Stimulated activated CD8-positive, alpha-beta memory T cell treated with anti-CD3 and anti-CD28 coated beads, Interleukin-4, amount 100 ng/mL, for 1 hour (primary cell): ENCODE data around the gene APLP1.
"Not testable (repeated sequence)": the region's sequence is repeated elsewhere in the genome, so short reads cannot be mapped to it uniquely, and the experiment has no call there.

Experiments
- DNase-seq, 2 donors: peaks; one replicate each; pipeline ENCODE4 v3.0.0-alpha.2; 2020; ENCODE audit warnings: low read depth in 2 of 2, low spot score in 1 of 2

The APLP1 gene

DNA sequence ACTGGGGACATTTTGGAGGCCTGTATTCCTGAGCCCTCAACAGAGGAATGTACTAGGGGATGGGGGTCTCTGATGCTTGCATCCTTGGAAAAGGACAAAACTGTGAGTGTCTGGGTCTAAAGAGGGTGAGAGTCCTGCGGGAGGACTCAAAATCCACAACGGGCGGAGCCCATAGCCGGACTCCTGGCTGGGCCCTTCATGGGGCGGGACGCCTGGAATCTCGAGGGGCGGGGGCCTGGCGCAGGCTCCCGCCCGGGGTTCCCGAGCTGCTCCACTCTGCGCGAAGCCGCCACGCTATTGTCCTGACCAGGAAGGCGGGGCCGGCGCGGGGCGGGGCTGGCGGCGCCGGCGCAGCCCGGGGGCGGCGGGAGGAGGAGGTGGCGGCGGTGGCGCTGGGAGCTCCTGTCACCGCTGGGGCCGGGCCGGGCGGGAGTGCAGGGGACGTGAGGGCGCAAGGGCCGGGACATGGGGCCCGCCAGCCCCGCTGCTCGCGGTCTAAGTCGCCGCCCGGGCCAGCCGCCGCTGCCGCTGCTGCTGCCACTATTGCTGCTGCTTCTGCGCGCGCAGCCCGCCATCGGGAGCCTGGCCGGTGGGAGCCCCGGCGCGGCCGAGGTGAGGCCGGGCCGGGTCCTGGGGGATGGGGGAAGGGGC lies at the start of gene APLP1:
TSS of gene APLP1 (plus strand) at position 403 of the 651 bp plus-strand sequence. CDS start at position 466, 63 bp downstream.
- DNase-seq, result no peak

DNA sequence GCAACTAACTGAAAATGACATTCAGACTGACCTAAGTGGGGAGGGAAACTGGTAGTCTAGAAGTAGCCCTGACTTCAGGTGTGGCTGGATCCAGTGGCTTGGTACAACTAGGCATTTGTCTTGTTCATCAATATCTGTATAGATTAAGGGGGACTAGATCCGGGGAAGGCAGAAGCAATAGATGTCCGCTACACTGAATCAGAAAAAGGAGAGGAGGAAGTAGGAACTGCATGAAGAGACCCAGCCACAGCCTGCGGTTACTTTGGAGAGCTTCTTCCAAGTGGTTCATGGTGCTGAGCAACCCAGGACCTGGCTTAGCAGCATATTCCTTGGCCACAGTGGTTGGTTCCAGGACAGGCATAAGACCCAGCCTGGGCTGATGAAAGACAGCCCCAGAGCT lies 45.8 kb upstream of the APLP1 start:
- no peak for DNase-seq

DNA sequence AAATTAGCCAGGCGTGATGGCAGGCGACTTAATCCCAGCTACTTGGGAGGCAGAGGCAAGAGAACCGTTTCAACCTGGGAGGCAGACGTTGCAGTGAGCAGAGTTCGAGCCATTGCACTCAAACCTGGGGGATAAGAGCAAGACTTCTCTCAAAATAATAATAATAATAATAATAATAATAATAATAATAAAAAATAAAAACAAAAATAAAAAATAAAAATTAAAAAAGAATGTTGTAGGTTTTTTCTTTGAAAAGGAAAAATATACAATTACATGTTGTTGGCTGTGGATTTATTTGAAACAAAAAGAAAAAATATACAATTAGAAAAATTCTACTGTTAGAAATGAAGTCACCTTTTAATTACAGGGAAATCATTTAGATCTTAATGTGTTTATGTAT lies 44.2 kb upstream of the APLP1 start:
- no peak for DNase-seq

DNA sequence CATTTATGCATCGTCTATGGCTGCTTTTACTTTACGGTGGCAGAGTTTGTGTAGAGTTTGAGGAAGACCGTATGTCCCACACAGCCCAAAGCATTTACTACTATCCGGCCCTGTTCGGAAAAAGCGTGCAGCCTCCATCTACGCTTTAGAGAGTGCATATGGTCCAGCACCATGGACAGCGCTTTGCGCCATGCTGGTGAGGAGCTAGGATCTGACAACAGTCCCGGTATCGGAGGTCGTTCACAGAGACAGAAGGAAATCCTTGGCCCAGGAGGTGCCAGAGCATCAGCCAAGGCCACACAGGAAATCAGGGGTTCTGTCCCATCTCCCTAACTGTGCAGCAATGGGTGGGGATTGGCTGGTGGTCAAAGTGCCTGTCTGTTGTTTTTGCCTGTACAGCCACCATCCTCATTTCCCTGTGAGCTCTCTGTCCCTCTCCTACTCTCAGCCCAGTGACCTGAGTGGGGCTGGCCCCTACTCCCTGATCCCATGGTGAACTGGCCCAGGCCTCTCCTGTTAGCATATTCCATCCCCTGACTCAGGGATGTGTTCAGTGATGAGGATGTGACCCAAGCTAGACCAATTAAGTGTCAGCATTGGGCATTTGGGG lies 39.6 kb upstream of the APLP1 start:
- peak; percentile 15 to 21 for DNase-seq

DNA sequence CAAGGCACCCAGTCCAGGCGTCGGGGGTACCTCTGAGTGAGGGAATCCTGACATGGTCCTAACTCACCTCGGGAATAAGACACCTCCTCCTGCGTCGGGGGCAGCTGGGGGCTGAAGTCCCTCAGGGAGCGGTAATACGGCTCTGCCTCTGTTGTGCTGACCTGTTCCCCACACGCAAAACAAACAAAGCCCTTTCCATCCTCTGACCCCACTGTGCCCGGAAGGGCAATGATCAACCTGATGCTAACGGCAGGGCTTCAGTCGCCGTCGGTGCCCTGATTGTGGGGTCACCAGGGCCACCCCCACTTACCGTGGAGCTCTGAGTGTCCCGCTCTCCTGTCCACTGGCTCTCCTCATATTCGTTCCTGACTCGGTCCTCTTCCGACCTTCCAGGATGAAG lies 37.4 kb upstream of the APLP1 start:
- no peak for DNase-seq

DNA sequence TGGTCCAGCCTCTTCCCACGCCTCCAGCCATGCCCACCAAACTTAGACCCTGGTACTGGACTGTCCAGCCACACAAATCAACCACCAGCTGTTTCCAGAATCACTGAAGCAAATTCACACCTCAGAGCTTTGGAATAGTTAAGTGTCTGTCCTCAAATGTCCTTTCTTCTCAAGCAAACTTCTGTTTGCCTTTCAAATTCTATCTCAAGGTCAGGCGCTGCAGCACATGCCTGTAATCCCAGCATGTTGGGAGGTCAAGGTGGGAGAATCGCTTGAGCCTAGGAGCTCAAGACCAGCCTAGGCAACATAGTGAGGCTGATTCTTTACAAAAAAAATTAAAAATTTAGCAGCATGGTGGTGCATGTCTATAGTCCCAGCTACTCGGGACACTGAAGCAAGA lies 36.3 kb upstream of the APLP1 start:
- DNase-seq, result no peak

DNA sequence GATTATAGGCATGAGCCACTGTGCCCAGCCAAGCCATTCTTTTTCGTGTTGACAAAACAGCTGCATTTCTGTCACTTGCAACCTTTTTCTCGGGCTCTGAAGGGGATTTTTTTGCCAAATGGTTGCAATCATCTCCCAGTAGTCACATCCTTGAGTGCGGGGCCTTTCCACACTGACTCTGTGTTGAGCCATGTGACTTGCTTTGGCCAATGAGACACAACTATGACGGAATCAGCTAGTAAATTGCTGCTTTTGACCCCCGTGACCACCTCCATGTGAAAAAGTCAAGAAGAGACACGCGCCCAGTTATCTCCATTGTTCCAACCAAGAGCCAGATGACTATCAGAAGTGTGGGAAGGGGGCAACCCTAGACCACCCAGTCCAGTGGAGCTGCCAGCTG lies 34.4 kb upstream of the APLP1 start:
- DNase-seq, result no peak

DNA sequence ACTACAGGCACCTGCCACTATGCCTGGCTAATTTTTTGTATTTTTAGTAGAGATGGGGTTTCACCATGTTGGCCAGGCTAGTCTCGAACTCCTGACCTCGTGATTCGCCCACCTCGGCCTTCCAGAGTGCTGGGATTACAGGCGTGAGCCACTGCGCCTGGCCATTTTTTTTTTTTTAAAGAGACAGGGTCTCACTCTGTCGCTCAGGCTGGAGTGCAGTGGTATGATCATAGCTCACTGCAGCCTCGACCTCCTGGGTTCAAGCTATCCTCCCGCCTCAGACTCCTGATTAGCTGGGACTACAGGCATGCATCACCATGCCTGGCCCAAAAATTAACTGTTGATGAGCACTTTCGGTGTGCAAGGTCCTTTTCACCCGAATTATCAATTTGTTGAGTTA lies 32.3 kb upstream of the APLP1 start:
- DNase-seq, result not testable (repeated sequence)

DNA sequence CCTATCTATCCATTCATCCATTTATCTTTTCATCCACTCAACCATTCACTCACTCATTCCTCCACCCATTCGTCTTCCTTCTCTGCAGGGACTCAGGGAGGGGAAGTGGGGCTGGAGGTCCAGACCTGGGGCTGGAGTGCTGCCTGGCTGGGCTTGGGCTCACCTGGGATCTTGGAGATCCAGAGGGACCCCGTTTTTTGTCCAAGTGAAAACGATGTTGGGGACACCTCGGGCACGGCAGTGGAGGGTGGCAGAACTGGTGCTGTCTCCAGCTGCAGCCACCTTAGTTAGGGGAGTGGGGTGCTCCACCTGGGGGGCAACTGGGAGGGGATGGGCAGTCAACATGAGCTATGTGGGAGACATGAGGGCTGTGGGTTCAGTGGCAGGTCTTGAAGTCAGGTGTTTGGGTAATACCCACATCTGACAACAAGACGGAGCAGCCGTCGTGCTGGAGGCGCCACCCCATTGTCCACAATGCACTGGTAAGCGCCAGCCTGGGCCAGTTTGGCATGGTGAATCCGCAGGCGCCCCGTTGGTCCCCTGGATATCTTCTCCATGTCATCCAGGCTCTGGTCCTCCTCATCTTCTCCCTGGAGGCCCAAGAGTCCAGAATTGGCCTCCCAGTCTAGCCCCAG lies 26.3 kb upstream of the APLP1 start:
- DNase-seq, result no peak

DNA sequence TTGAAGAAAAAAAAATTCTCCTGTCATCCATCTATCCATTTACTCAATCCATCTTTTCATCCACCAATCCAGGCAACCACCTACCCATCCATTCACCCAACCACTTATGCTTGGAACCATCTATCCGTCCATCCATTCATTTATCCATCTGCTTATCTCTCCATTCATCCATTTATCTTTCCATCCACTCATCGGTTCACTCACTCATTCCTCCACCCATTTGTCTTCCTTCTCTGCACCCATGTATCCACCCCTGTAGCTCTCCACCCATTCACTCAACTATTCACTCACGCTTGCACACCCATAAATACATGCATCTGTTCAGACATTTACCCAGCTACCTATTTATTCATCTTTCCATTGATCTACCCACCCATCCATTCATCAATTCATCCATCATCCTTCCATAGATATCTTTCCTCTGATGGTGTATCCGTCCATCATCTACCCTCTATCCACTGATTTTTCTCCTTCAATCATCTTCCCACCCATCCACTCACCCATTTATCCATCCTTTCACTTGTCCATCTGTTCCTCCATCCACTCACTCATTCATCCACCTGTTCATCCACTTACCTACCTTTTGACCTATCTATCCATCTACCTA lies 25.6 kb upstream of the APLP1 start:
- DNase-seq, result no peak

DNA sequence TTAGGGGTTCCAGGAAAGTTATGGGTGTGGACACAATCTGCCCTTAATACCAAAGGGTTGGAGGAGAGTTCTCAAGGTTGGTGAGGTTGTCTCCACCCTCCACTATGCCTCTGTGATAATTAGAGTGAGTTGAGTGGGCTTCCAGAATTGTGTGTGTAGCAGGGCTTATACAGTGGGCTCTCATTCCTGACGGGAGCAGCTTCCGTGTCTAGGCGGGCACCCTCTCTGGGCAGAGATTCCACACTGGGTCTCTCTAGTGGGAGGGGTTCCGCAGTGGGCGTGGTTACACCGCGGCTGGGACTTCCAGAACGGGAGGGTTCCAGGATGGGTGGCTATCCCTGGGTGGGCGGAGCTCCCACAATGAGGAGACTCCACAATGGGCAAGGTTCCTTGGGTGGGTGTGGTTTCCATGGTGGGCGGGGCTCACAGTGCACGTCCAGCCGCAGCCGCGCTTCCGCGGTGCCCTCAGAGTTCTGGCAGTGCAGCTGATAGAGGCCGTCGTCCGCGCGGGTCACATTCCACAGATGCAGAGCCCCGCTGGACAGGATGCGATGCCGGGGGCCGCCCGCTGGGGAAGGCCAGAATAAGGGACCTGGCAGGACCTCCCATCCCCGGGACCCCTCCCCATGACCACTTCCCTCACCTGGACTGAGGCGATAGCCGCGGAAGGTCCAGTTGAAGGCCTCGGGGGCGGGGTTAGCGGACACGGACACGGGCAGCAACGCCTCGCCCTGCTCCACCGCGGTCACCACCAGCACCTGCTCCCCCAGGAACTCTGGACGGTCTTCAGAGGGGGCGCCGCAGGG lies 24.5 kb upstream of the APLP1 start:
- no peak for DNase-seq

DNA sequence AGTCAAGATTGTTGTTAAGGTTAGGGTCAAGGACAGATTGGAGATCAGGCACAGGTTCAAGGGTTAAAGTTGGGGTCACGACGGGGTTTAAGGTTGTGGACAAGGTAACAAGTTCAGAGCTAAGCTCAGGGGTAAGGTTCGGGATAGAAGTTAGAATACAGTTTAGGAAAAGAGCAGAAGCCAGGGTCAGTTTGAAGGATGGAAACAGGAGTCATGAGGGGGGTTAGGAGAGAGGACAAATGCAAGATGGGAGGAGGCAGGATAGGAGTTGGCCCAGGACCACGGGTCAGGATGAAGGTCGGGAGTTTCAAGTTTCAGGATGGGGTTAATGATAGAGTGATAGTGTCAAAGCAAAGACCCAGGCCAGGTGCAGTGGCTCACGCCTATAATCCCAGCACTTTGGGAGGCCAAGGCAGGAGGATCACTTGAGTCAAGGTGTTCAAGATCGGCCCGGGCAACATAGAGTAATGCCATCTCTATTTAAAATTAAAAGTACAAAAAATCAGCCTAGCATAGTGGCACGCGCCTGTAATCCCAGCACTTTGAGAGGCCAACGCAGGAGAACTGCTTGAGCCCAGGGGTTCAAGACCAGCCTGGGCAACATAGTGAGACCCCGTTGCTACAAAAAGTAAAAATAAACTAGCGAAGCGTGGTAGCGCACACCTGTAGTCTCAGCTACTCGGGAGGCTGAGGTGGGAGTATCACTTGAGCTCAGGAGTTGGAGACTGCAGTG lies 23.7 kb upstream of the APLP1 start:
- no peak for DNase-seq

DNA sequence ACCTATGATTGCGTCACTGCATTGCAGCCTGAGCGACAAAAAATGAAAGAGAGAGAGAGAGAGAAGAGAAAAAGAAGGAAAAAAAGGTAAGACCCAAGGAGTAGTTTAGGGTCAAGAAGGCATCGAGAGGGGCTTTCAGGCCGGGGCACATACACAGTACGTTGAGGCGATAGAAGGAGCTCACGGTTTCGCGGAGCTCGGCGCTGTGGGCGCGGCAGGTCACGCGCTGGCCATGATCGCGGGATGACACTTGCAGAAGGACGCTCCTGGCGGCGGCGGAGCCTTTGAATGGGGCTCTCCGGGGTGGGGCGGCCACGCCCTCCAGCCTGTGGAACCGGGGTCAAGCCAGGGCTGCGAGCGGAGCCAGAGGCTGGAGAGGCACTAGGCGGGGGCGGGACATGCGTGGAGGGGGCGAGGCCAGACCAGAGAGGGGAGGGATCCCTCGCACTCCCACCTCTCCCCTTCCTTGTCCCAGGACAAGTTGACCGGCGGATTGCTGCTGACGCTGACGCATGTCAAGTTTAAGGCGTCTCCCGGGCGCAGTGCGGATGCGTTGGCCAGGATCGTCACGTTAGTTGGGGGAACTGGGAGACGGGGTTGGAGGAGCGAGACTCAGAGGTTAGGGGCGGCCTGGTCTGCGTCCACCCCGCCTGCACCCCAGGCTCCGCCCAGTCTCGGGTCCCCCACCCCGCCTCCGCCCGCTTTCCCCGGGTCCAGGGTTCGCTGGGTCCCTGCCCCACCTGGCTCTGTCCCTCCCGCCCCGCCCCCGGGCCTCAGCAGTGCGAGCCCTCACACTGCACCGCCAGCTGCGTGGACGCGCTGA lies 22.9 kb upstream of the APLP1 start:
- no peak for DNase-seq

DNA sequence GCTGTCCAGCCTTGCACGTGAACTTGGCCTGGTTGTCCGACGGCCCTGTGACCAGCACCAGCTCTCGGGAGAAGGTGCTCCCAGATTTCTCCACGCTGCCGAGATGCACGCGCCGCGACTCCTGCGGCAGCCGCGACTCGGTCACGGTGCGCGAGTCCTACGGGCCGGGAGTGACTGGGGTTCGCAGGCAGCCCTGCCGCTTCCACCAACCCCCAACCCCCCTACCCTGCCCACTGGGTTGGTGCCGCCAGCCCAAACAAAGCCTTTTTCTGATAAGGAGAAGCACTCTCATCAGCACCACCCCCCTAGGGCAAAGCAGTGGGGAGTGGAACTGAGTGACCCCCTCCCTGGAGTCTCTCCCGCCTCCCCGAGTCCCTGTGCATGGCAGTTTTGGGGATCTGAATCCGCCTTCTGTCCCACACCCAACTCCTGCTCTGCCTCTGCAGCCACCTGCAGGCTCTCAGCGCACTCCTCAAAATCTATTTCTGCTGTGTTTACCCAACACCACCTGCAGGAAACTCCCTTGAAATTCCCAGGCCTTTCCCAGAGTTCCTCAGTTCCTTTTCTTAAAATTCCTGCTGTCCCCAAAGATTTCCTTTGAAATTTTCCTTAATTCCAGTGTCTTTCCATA lies 22.2 kb upstream of the APLP1 start:
- no peak for DNase-seq

DNA sequence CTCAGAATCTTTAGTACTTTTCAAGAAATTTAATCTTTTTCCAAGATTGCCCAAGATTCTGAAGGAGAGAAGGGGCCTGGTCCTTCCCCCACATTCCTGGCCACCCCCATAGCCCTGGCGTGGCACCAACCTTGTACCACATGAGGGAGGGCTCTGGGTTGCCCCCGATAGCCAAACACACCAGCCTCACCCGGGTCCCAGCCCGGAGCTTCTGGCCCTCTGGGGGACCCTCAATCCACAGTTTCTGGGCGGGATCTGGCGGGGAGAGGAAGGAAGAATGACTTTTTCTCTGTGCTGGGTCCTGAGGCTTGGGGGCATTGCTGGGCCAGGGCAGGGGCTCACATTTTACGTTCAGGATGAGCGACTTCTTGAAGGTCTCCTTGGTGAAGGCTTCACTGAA lies 20.5 kb upstream of the APLP1 start:
- DNase-seq, result no peak

DNA sequence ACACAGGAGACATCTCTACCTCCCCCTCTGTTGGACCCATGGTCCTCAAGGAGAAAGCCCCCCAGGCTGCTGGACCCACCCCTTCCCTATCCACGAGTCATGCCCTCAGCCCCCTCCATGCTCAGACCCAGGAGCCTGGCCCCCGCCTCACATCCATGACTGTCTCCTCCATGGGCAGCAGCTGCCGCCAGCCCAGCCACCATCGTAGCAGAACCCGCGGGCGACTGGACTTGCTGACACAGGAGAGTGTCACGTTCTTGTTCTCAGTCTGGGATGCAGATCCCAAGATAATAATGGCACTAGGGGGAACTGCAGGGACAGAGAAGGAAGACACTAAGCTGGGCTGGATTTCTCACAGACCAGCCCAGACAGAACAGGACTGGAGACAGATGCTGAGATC lies 19.9 kb upstream of the APLP1 start:
- DNase-seq, result no peak

DNA sequence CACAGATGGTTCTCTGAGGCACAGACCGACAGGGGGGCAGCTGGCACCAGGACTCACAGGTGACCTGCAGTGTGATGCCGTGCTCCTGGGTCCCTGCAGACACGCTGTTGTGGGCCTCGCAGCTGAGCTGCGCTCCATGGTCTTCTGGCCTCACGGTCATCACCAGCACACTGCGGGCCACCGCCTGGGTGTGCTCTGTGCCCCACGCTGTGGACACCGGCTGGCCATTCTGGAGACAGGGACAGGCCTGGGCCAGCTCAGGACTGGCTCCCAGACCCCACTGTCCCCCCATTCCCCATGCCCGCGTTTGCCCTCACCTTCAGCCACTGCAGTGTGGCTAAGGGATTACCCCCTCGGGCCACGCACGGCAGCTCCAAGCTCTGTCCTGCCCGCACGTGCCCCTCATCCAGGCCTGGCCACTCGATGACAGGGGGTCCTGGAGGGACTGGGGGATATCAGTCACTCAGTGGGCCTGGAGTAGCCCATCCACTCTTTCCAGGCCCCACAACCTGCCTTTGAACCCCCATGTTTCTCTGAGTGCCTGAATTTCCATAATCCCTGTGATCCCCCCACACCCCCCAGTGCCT lies 19.4 kb upstream of the APLP1 start:
- DNase-seq, result no peak

DNA sequence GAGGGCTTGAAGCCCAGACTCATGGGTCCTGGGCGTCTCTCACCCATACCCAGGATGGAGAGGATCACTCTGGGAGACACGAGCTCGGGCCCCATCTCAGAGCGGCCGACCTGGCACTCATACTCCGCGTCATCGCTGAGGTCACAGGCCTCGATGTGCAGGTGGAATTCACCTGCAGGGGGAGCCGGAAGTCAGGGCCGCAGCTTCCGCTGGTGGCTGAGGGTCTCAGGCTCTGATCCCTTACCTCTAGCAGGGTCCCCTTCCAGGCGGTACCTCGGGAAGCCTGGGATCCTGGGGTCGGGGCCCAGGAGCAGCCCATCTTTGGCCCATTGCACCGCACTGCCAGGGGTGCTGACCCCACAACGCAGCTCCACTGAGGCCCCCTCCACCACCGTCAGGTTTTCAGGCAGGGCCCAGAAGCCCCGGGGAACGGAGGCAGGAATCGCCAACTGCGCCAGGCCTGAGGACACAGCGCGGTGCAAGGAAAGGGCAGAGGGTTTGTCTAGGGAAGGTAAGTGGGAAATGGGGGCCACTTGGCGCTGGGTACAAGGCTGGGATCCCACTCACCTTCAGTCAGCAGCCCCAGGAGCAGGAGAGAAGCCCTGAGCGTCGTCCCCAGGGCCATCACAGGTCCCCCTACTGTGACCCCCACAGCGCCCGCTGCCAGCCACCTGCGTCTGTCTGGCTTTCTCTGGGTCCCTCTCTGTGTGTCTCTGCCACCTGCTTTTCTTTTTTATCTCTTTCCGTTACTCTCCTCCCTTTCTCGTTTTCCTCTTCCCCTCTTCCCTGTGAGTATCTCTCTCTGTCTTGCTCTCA lies 17.0 kb upstream of the APLP1 start:
- DNase-seq, result no peak
